Measurements from ENCODE around the gene PROK1. TPM values are rescaled to one million over a fixed set of nuclear protein-coding genes. Genes with fewer than 3 reads are reported as not detected.

Gene PROK1
- total RNA-seq, 1 donor from 2014 or later: not detected

DNA sequence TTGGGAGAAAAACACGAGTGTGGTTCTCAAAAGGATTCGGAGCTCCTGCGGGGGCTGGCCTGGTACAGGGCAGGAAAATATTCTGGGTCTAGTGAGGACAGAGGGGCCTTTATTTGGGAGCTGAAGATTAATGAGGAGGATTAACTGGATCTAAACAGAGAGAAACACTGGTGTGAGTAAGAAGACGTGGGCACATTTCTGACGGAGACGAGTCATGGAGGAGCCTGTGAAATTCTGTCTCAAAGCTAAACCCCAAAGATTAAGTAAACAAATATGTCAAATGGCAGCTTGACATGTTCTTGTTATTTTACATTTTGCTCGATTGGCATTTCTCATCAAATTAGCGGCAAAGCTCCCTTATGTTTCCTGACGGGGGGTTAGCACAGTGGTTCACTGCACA lies 12.8 kb downstream of the PROK1 start:
- FAIRE-seq (no peak), DNase-seq (ENCODE audit: low read depth) (peak; percentile 23)
- Histone ChIP-seq H3K4me3 (ENCODE audit: insufficient read depth, low read depth, low read length) (no peak overlapping the region), H4K20me1 (ENCODE audit: insufficient read depth, low read length) (no peaks in the 10 kb centered on the region), H3K4me1 (ENCODE audit: insufficient read depth, low read length) (peaks cover 7% of the 10 kb centered on the region), H3K27ac (ENCODE audit: low read depth, low read length) (no peak overlapping the region), H3K9me3 (ENCODE audit: insufficient read depth, low read depth, low read length) (no peaks in the 10 kb centered on the region), H3K4me2 (ENCODE audit: low read length) (peak overlapping the region; percentile 37), H3K9ac (ENCODE audit: low read length) (no peak overlapping the region), H3K27me3 (ENCODE audit: insufficient read depth, low read length) (no peaks in the 10 kb centered on the region), H3K79me2 (ENCODE audit: insufficient read depth, low read length) (no peaks in the 10 kb centered on the region), H3K36me3 (ENCODE audit: insufficient read depth, low read length) (no peaks in the 10 kb centered on the region), H2AFZ (ENCODE audit: low read depth, low read length) (no peak overlapping the region)
- H3K27me3 Mint-ChIP-seq (ENCODE audit: low read depth, unreplicated experiment): peaks cover 12% of the 10 kb centered on the region
- no peak overlapping the region for H3K4me3 Mint-ChIP-seq (ENCODE audit: unreplicated experiment)
- H3K27ac Mint-ChIP-seq (ENCODE audit: unreplicated experiment): no peak overlapping the region
- H3K36me3 Mint-ChIP-seq (ENCODE audit: low read depth, unreplicated experiment): no peaks in the 10 kb centered on the region
- TF ChIP-seq, protein P1, sequence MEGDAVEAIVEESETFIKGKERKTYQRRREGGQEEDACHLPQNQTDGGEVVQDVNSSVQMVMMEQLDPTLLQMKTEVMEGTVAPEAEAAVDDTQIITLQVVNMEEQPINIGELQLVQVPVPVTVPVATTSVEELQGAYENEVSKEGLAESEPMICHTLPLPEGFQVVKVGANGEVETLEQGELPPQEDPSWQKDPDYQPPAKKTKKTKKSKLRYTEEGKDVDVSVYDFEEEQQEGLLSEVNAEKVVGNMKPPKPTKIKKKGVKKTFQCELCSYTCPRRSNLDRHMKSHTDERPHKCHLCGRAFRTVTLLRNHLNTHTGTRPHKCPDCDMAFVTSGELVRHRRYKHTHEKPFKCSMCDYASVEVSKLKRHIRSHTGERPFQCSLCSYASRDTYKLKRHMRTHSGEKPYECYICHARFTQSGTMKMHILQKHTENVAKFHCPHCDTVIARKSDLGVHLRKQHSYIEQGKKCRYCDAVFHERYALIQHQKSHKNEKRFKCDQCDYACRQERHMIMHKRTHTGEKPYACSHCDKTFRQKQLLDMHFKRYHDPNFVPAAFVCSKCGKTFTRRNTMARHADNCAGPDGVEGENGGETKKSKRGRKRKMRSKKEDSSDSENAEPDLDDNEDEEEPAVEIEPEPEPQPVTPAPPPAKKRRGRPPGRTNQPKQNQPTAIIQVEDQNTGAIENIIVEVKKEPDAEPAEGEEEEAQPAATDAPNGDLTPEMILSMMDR (IDR thresholded peaks at IDR 0.05; ENCODE audit: insufficient read depth, low read depth, low read length): no peak
- no peak for TF ChIP-seq EZH2 (IDR thresholded peaks at IDR 0.05; ENCODE audit: insufficient read depth, low read length)
- no peaks in the 10 kb centered on the region for H3K9me3 Mint-ChIP-seq (ENCODE audit: unreplicated experiment)
- H3K4me1 Mint-ChIP-seq (ENCODE audit: low read depth, unreplicated experiment): peaks cover 12% of the 10 kb centered on the region

GRCh38 chr1:110464340-110464739 lies 13.4 kb downstream of the PROK1 start:
- peak overlapping the region; percentile 37 for H3K4me2 ChIP-seq (ENCODE audit: low read length)
- FAIRE-seq: no peak

More at GRCh38 chr1:110464340-110464739, 13.4 kb downstream of the PROK1 start:
- no peak overlapping the region for H3K4me3 ChIP-seq (ENCODE audit: insufficient read depth, low read depth, low read length)
- no peaks in the 10 kb centered on the region for H3K9me3 ChIP-seq (ENCODE audit: insufficient read depth, low read depth, low read length)
- H4K20me1 ChIP-seq (ENCODE audit: insufficient read depth, low read length): no peaks in the 10 kb centered on the region
- peaks cover 7% of the 10 kb centered on the region for H3K4me1 ChIP-seq (ENCODE audit: insufficient read depth, low read length)
- H3K27ac ChIP-seq (ENCODE audit: low read depth, low read length): no peak overlapping the region
- peak; percentile 76 for DNase-seq (ENCODE audit: low read depth)
- Mint-ChIP-seq H3K36me3 (ENCODE audit: low read depth, unreplicated experiment) (no peaks in the 10 kb centered on the region), H3K27me3 (ENCODE audit: low read depth, unreplicated experiment) (peaks cover 12% of the 10 kb centered on the region), H3K27ac (ENCODE audit: unreplicated experiment) (no peak overlapping the region), H3K4me1 (ENCODE audit: low read depth, unreplicated experiment) (peaks cover 12% of the 10 kb centered on the region), H3K9me3 (ENCODE audit: unreplicated experiment) (no peaks in the 10 kb centered on the region), H3K4me3 (ENCODE audit: unreplicated experiment) (no peak overlapping the region)
- H3K9ac ChIP-seq (ENCODE audit: low read length): no peak overlapping the region
- H3K36me3 ChIP-seq (ENCODE audit: insufficient read depth, low read length): no peaks in the 10 kb centered on the region
- TF ChIP-seq EZH2 (IDR thresholded peaks at IDR 0.05; ENCODE audit: insufficient read depth, low read length): no peak
- TF ChIP-seq, protein P1 (IDR thresholded peaks at IDR 0.05; ENCODE audit: insufficient read depth, low read depth, low read length): no peak
- no peaks in the 10 kb centered on the region for H3K27me3 ChIP-seq (ENCODE audit: insufficient read depth, low read length)
- H3K79me2 ChIP-seq (ENCODE audit: insufficient read depth, low read length): no peaks in the 10 kb centered on the region
- no peak overlapping the region for H2AFZ ChIP-seq (ENCODE audit: low read depth, low read length)
